BLaER1 treated with 17β-estradiol and CSF1 and Interleukin-3, amounts not matched to agents 10 nM and 100 nM (cell line): ENCODE measurements around the gene CDK13.

Source experiments
- H3K27ac ChIP-seq, 11 experiments: shearing (Covaris generic); formaldehyde crosslinking; 2 replicates each; pipeline ENCODE4 v1.8.1; 2022
- H3K27me3 ChIP-seq, 11 experiments: shearing (Covaris generic); formaldehyde crosslinking; 2 replicates each; pipeline ENCODE4 v1.8.1; 2022
- H3K36me3 ChIP-seq, 11 experiments: shearing (Covaris generic); formaldehyde crosslinking; 2 replicates each; pipeline ENCODE4 v1.8.1; 2022
- H3K4me1 ChIP-seq, 10 experiments: shearing (Covaris generic); formaldehyde crosslinking; 2 replicates each; pipeline ENCODE4 v1.8.1; 2022
- H3K4me2 ChIP-seq, 11 experiments: shearing (Covaris generic); formaldehyde crosslinking; 2 replicates each; pipeline ENCODE4 v1.8.1; 2022
- H3K4me3 ChIP-seq, 10 experiments: shearing (Covaris generic); formaldehyde crosslinking; 2 replicates each; pipeline ENCODE4 v1.8.1; 2022
- H3K9ac ChIP-seq, 11 experiments: shearing (Covaris generic); formaldehyde crosslinking; 2 replicates each; pipeline ENCODE4 v1.8.1; 2022
- H3K9me3 ChIP-seq, 11 experiments: shearing (Covaris generic); formaldehyde crosslinking; replicated peaks in 1 of 11; 2 replicates each; pipeline ENCODE4 v1.8.1; 2022
- H4K20me1 ChIP-seq, 11 experiments: shearing (Covaris generic); formaldehyde crosslinking; 2 replicates each; pipeline ENCODE4 v1.8.1; 2022
- Cebpa-rat ChIP-seq, 11 experiments: shearing (Covaris generic); IDR thresholded peaks; 2 replicates each; pipeline ENCODE4 v1.8.1; 2022

CDK13 gene

GRCh38 chr7:39942883-39943282, 7.2 kb upstream of the CDK13 start:
- TF ChIP-seq Cebpa-rat (IDR thresholded peaks at IDR 0.05) = no peak
- no peaks in the 10 kb centered on the region for H3K36me3 ChIP-seq
- H3K9me3 ChIP-seq = peaks cover 0 to 9% (median 6%) of the 10 kb centered on the region in 11 experiments; a peak in 8 of 22 replicates
- peaks cover 5 to 12% (median 10%) of the 10 kb centered on the region in 10 experiments for H3K4me1 ChIP-seq
- H3K9ac ChIP-seq = no peak overlapping the region
- H4K20me1 ChIP-seq = no peaks in the 10 kb centered on the region
- no peak overlapping the region for H3K4me2 ChIP-seq
- no peak overlapping the region for H3K4me3 ChIP-seq
- H3K27ac ChIP-seq = no peak overlapping the region
- H3K27me3 ChIP-seq = no peaks in the 10 kb centered on the region

- no peak for TF ChIP-seq Cebpa-rat (IDR thresholded peaks at IDR 0.05)
- peaks cover 4 to 16% (median 14%) of the 10 kb centered on the region in 11 experiments; a peak in 21 of 22 replicates for H4K20me1 ChIP-seq
- H3K36me3 ChIP-seq = no peaks in the 10 kb centered on the region
- no peak overlapping the region for H3K9ac ChIP-seq
- peaks cover 0 to 9% (median 6%) of the 10 kb centered on the region in 11 experiments; a peak in 8 of 22 replicates for H3K9me3 ChIP-seq
- H3K27ac ChIP-seq = no peak overlapping the region
- peak overlapping the region in 2 of 11 experiments; percentile 88 to 93; a peak in 1 of 22 replicates for H3K4me2 ChIP-seq
- H3K4me3 ChIP-seq = no peak overlapping the region
- H3K27me3 ChIP-seq = no peaks in the 10 kb centered on the region
- H3K4me1 ChIP-seq = peaks cover 12 to 19% (median 17%) of the 10 kb centered on the region in 10 experiments
Observed at GRCh38 chr7:39946693-39947092, 3.4 kb upstream of the CDK13 start.

GRCh38 chr7:39948375-39948955, 1.6 kb upstream of the CDK13 start:
- TF ChIP-seq Cebpa-rat (IDR thresholded peaks at IDR 0.05) = no peak
- peak overlapping the region; percentile 63 to 97 (median 84) for H3K4me3 ChIP-seq
- H4K20me1 ChIP-seq = peaks cover 22 to 34% (median 32%) of the 10 kb centered on the region in 11 experiments
- H3K27ac ChIP-seq = peak overlapping the region; percentile 94 to 100 (median 99)
- H3K9ac ChIP-seq = peak overlapping the region; percentile 97 to 100 (median 99)
- peak overlapping the region; percentile 75 to 93 (median 90) for H3K4me2 ChIP-seq
- H3K36me3 ChIP-seq = peaks cover 0 to under 1% (median 0%) of the 10 kb centered on the region in 11 experiments; a peak in 3 of 22 replicates
- H3K9me3 ChIP-seq = 0 out of 22 replicates have a peak, but pooled peaks cover 0 to under 1% (median 0%) of the 10 kb centered on the region in 11 experiments
- peaks cover 15 to 24% (median 18%) of the 10 kb centered on the region in 10 experiments for H3K4me1 ChIP-seq
- H3K27me3 ChIP-seq = no peaks in the 10 kb centered on the region

- peaks cover 23 to 32% (median 25%) of the 10 kb centered on the region in 10 experiments for H3K4me1 ChIP-seq
- peaks cover 30 to 41% (median 39%) of the 10 kb centered on the region in 11 experiments for H4K20me1 ChIP-seq
- no peak for TF ChIP-seq Cebpa-rat (IDR thresholded peaks at IDR 0.05)
- H3K9me3 ChIP-seq = no peaks in the 10 kb centered on the region
- peaks cover 0 to 7% (median 0%) of the 10 kb centered on the region in 11 experiments; a peak in 5 of 22 replicates for H3K36me3 ChIP-seq
- H3K27ac ChIP-seq = peak overlapping the region; percentile 95 to 100 (median 99)
- no peaks in the 10 kb centered on the region for H3K27me3 ChIP-seq
- H3K4me3 ChIP-seq = peak overlapping the region; percentile 92 to 100 (median 96)
- peak overlapping the region; percentile 97 to 100 (median 99) for H3K9ac ChIP-seq
- peak overlapping the region; percentile 85 to 94 (median 91) for H3K4me2 ChIP-seq
Observed at GRCh38 chr7:39948956-39949928, 814 bp upstream of the CDK13 start.

- peak overlapping the region; percentile 95 to 100 (median 99) for H3K27ac ChIP-seq
- H3K4me1 ChIP-seq = peaks cover 32 to 46% (median 39%) of the 10 kb centered on the region in 10 experiments
- H3K27me3 ChIP-seq = no peaks in the 10 kb centered on the region
- H3K4me2 ChIP-seq = peak overlapping the region; percentile 66 to 97 (median 85)
- peak overlapping the region; percentile 97 to 100 (median 99) for H3K9ac ChIP-seq
- H3K4me3 ChIP-seq = peak overlapping the region; percentile 92 to 100 (median 96)
- H3K36me3 ChIP-seq = peaks cover 0 to 15% (median 0%) of the 10 kb centered on the region in 11 experiments; a peak in 7 of 22 replicates
- H4K20me1 ChIP-seq = peaks cover 44 to 55% (median 53%) of the 10 kb centered on the region in 11 experiments
- no peak for TF ChIP-seq Cebpa-rat (IDR thresholded peaks at IDR 0.05)
- H3K9me3 ChIP-seq = no peaks in the 10 kb centered on the region
Observed at GRCh38 chr7:39950473-39951225, 593 bp downstream of the CDK13 start.

- Histone ChIP-seq H3K4me1 (peaks cover 32 to 50% (median 43%) of the 10 kb centered on the region in 10 experiments), H3K36me3 (peaks cover 0 to 23% (median 6%) of the 10 kb centered on the region in 11 experiments; a peak in 16 of 22 replicates), H3K27ac (peak overlapping the region; percentile 95 to 100 (median 99)), H3K9me3 (0 out of 22 replicates have a peak, but pooled peaks cover 0 to 2% (median 0%) of the 10 kb centered on the region in 11 experiments), H3K4me3 (peak overlapping the region; percentile 92 to 100 (median 96)), H3K9ac (peak overlapping the region; percentile 97 to 100 (median 99)), H4K20me1 (peaks cover 52 to 64% (median 62%) of the 10 kb centered on the region in 11 experiments), H3K27me3 (no peaks in the 10 kb centered on the region), H3K4me2 (peak overlapping the region; percentile 66 to 97 (median 85))
- no peak for TF ChIP-seq Cebpa-rat (IDR thresholded peaks at IDR 0.05)
Observed at GRCh38 chr7:39951226-39952194, 1.5 kb downstream of the CDK13 start.

GRCh38 chr7:39952374-39952773, 2.3 kb downstream of the CDK13 start:
- H3K9ac ChIP-seq = peak overlapping the region; percentile 97 to 100 (median 99)
- H3K4me2 ChIP-seq = peak overlapping the region; percentile 66 to 97 (median 85)
- H4K20me1 ChIP-seq = peaks cover 60 to 73% (median 71%) of the 10 kb centered on the region in 11 experiments
- peaks cover 0 to 27% (median 10%) of the 10 kb centered on the region in 11 experiments; a peak in 16 of 22 replicates for H3K36me3 ChIP-seq
- peak overlapping the region; percentile 92 to 100 (median 96) for H3K4me3 ChIP-seq
- no peak for TF ChIP-seq Cebpa-rat (IDR thresholded peaks at IDR 0.05)
- 0 out of 22 replicates have a peak, but pooled peaks cover 0 to 3% (median 0%) of the 10 kb centered on the region in 11 experiments for H3K9me3 ChIP-seq
- H3K4me1 ChIP-seq = peaks cover 26 to 53% (median 42%) of the 10 kb centered on the region in 10 experiments
- H3K27me3 ChIP-seq = no peaks in the 10 kb centered on the region
- H3K27ac ChIP-seq = peak overlapping the region; percentile 95 to 100 (median 99)
